ENCODE results near the gene ENAH. TPM values are rescaled to one million over a fixed set of nuclear protein-coding genes. Genes with fewer than 3 reads are reported as not detected.

ENAH gene
- total and polyA plus RNA-seq, 2 experiments from 2014 or later: 46.4 to 124 TPM

GRCh38 chr1:225593414-225593813 lies 59.5 kb downstream of the ENAH start:
- no peak overlapping the region for H3K27ac ChIP-seq
- TF ChIP-seq CTCF (IDR thresholded peaks at IDR 0.05; ENCODE audit: low read depth, low read length): no peak
- no peaks in the 10 kb centered on the region for H3K36me3 ChIP-seq
- peaks cover 28% of the 10 kb centered on the region for H3K4me1 ChIP-seq (ENCODE audit: low read depth)
- no peaks in the 10 kb centered on the region for H3K9me3 ChIP-seq (ENCODE audit: low read depth)
- H3K4me3 ChIP-seq: no peak overlapping the region
- H3K27me3 ChIP-seq: no peaks in the 10 kb centered on the region
- DNase-seq (ENCODE audit: low read depth in 1 of 2, low spot score in 1 of 2): no peak

- peaks cover 28% of the 10 kb centered on the region for H3K4me1 ChIP-seq (ENCODE audit: low read depth)
- no peak overlapping the region for H3K27ac ChIP-seq
- H3K9me3 ChIP-seq (ENCODE audit: low read depth): no peaks in the 10 kb centered on the region
- TF ChIP-seq CTCF (IDR thresholded peaks at IDR 0.05; ENCODE audit: low read depth, low read length): no peak
- H3K36me3 ChIP-seq: no peaks in the 10 kb centered on the region
- no peaks in the 10 kb centered on the region for H3K27me3 ChIP-seq
- DNase-seq (ENCODE audit: low read depth in 1 of 2, low spot score in 1 of 2): no peak
- H3K4me3 ChIP-seq: no peak overlapping the region
Observed at GRCh38 chr1:225592362-225593025, 60.4 kb downstream of the ENAH start.

- H3K4me3 ChIP-seq: no peak overlapping the region
- H3K36me3 ChIP-seq: no peaks in the 10 kb centered on the region
- DNase-seq (ENCODE audit: low read depth in 1 of 2, low spot score in 1 of 2): no peak
- H3K27me3 ChIP-seq: no peaks in the 10 kb centered on the region
- no peak for TF ChIP-seq CTCF (IDR thresholded peaks at IDR 0.05; ENCODE audit: low read depth, low read length)
- peaks cover 8% of the 10 kb centered on the region for H3K4me1 ChIP-seq (ENCODE audit: low read depth)
- no peak overlapping the region for H3K27ac ChIP-seq
- H3K9me3 ChIP-seq (ENCODE audit: low read depth): no peaks in the 10 kb centered on the region
Observed at GRCh38 chr1:225587310-225587709, 65.6 kb downstream of the ENAH start.

GRCh38 chr1:225581186-225581585 lies 71.7 kb downstream of the ENAH start:
- Histone ChIP-seq H3K27ac (peak overlapping the region; percentile 91), H3K27me3 (no peaks in the 10 kb centered on the region), H3K4me1 (ENCODE audit: low read depth) (peaks cover 61% of the 10 kb centered on the region), H3K36me3 (no peaks in the 10 kb centered on the region), H3K9me3 (ENCODE audit: low read depth) (no peaks in the 10 kb centered on the region), H3K4me3 (no peak overlapping the region)
- no peak for TF ChIP-seq CTCF (IDR thresholded peaks at IDR 0.05; ENCODE audit: low read depth, low read length)
- peak in 1 of 2 donors; percentile 38 for DNase-seq (ENCODE audit: low read depth in 1 of 2, low spot score in 1 of 2)

- no peak for TF ChIP-seq CTCF (IDR thresholded peaks at IDR 0.05; ENCODE audit: low read depth, low read length)
- Histone ChIP-seq H3K36me3 (no peaks in the 10 kb centered on the region), H3K27me3 (no peaks in the 10 kb centered on the region), H3K27ac (peak overlapping the region; percentile 91), H3K4me1 (ENCODE audit: low read depth) (peaks cover 61% of the 10 kb centered on the region), H3K9me3 (ENCODE audit: low read depth) (no peaks in the 10 kb centered on the region), H3K4me3 (no peak overlapping the region)
- no peak for DNase-seq (ENCODE audit: low read depth in 1 of 2, low spot score in 1 of 2)
Observed at GRCh38 chr1:225580238-225581099, 72.5 kb downstream of the ENAH start.
